Adrenal gland (tissue), 12 donors: ENCODE measurements around the gene ALOX5. TPM values are rescaled to one million over a fixed set of nuclear protein-coding genes. Genes with fewer than 3 reads are reported as not detected.

Source experiments
- DNase-seq, 7 donors: peaks; one replicate each; pipeline ENCODE4 v3.0.0-alpha.2; 2019 to 2020
- H3K27ac ChIP-seq, 5 donors: fragments of 200-600 bp; sonication (generic) in 4 of 5; 1 replicate in 3 of 5; 2 replicates in 2 of 5; pipeline versions ENCODE4 v1.5.1 to v1.8.0; 2016 to 2020; ENCODE audit warnings: mild to moderate bottlenecking in 1 of 5
- H3K27me3 ChIP-seq: fragments of 200-600 bp; 2 replicates; pipeline ENCODE4 v1.8.0; 2021
- H3K36me3 ChIP-seq, 2 donors: fragments of 200-600 bp; replicated peaks in 1 of 2; 1 replicate in 1 of 2; 2 replicates in 1 of 2; pipeline versions ENCODE4 v1.5.1 to v1.8.0; 2018 to 2022
- H3K4me1 ChIP-seq, 2 donors: fragments of 200-600 bp; replicated peaks in 1 of 2; 1 replicate in 1 of 2; 2 replicates in 1 of 2; pipeline versions ENCODE4 v1.5.1 to v1.8.0; 2018 to 2021
- H3K4me3 ChIP-seq, 4 donors: fragments of 200-600 bp; sonication (generic) in 3 of 4; one replicate each; pipeline ENCODE4 v1.5.1; 2016 to 2018
- H3K9me3 ChIP-seq, 3 donors: fragments of 200-600 bp; sonication (generic) in 1 of 3; replicated peaks in 1 of 3; 1 replicate in 2 of 3; 2 replicates in 1 of 3; pipeline versions ENCODE4 v1.5.1 to v1.8.0; 2016 to 2021
- POLR2A ChIP-seq, 2 donors: fragments of 450-650 bp; IDR thresholded peaks; one replicate each; pipeline ENCODE4 v1.6.1; 2017; ENCODE audit warnings: antibody characterized with exemption in 2 of 2, mild to moderate bottlenecking in 2 of 2, moderate library complexity in 1 of 2
- WGBS, 4 donors: extraction: QIAGEN DNeasy Blood & Tissue Kit in 2 of 4; methylation state at CpG; one replicate each; pipeline versions ENCODE4 v1.1.5 to v1.1.7; 2013 to 2017; 5-methylcytosine and 5-hydroxymethylcytosine counted together
- intact Hi-C, 2 donors: fragments of 100-400 bp; cut with DNase I; formaldehyde crosslinking; loops; one replicate each; pipeline versions ENCODE4 v1.14.1 to v1.15.0; 2022 to 2023
- polyA plus RNA-seq, 3 donors: library from polyadenylated mRNA; stranded (reverse); fragments of 200-250 nt in 2 of 3; fragments of 350-450 nt in 1 of 3; fragmentation: Illumina TruSeq in 1 of 3; extraction: RNeasy Lipid Tissue Mini Kit (QIAGEN cat#74804) in 1 of 3; gene quantifications; one replicate each; pipeline ENCODE4 v1.2.3, GENCODE V29; 2013 to 2014
- total RNA-seq, 9 donors: library from RNA; depleted of rRNA in 4 of 9; stranded (reverse); fragments of >200 nt in 4 of 9; fragments of 120-200 nt in 1 of 9; fragmentation: NEBNext Ultra II Directional in 1 of 9; extraction: Animal tissue kit (Norgen Biotek cat#: 25700) in 1 of 9; gene quantifications; one replicate each; pipeline versions ENCODE4 v1.1.0 to v1.2.4, GENCODE V29; 2013 to 2023
- TF ChIP-seq, protein P1 (sequence below), 6 experiments: fragments of 450-650 bp in 4 of 6; fragments of 200-600 bp in 2 of 6; sonication (generic) in 1 of 6; IDR thresholded peaks; 1 replicate in 5 of 6; 2 replicates in 1 of 6; pipeline versions ENCODE4 v1.5.1 to v1.8.0; 2016 to 2021; ENCODE audit warnings: antibody characterized with exemption in 6 of 6, mild to moderate bottlenecking in 2 of 6, moderate library complexity in 1 of 6
- donor health status: healthy with polysubstance abuse.
- donor health status: Bipolar disorder and iron deficiency.
- donor health status: DM: yes; HTN: yes; CAD: no.
- donor health status: DM: no; HTN: no; CAD: no.
- donor health status: DM: no; HTN: no; CAD: no.
- donor health status: DM: yes; HTN: yes; CAD: no.

ALOX5 gene
- total and polyA plus RNA-seq, 12 donors = 1.00 to 60.0 (median 17.7) TPM

DNA sequence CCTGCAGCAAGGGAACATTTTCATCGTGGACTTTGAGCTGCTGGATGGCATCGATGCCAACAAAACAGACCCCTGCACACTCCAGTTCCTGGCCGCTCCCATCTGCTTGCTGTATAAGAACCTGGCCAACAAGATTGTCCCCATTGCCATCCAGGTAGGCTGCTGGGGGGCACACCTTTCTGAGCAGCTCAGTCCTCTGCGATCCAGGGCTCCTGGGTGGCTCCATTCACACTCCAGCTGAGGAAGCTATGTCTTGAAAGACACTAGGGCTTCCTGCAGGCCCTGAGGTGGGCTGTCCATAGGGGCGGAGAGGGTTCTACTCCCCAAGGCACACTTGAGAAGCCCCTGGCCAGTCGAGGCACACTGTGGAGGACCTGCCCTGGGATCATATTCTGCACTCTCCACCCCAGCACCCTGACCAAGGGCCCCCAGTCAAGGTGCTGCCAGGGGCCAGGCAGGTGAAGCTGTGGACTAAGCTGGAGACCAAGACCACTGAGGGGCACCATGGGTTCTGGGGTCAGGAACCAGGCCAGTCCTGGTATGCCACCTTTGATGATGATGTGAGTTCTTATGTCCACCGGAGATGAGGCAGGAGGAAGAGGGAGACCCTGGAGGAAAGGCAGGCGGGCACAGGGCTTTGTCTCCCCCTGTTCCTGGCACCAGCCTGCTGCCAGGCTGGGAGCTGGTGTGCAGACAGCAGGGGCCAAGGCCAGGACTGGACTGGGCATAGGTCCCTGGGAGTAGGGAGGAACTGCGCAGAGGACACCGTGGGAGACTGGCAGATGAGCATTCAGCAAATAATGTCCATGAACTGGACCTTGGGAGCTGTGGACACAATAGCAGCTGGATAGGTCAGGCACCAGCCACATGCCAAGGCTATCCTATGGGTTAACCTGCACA, 54.8 kb downstream of the ALOX5 start:
- TF ChIP-seq, protein P1, sequence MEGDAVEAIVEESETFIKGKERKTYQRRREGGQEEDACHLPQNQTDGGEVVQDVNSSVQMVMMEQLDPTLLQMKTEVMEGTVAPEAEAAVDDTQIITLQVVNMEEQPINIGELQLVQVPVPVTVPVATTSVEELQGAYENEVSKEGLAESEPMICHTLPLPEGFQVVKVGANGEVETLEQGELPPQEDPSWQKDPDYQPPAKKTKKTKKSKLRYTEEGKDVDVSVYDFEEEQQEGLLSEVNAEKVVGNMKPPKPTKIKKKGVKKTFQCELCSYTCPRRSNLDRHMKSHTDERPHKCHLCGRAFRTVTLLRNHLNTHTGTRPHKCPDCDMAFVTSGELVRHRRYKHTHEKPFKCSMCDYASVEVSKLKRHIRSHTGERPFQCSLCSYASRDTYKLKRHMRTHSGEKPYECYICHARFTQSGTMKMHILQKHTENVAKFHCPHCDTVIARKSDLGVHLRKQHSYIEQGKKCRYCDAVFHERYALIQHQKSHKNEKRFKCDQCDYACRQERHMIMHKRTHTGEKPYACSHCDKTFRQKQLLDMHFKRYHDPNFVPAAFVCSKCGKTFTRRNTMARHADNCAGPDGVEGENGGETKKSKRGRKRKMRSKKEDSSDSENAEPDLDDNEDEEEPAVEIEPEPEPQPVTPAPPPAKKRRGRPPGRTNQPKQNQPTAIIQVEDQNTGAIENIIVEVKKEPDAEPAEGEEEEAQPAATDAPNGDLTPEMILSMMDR (IDR thresholded peaks at IDR 0.05) = no peak
- no peak for TF ChIP-seq POLR2A (IDR thresholded peaks at IDR 0.05)
- no peak for DNase-seq
- no peaks in the 10 kb centered on the region for H3K36me3 ChIP-seq
- no peaks in the 10 kb centered on the region for H3K4me1 ChIP-seq
- 72 to 83% (median 82%) methylated on average over 8 to 10 of the region's 10 CpGs for WGBS, 4 donors
- H3K9me3 ChIP-seq = no peaks in the 10 kb centered on the region
- H3K27ac ChIP-seq = no peak overlapping the region
- intact Hi-C loops = no loop called here
- peaks cover 17% of the 10 kb centered on the region for H3K27me3 ChIP-seq
- H3K4me3 ChIP-seq = no peak overlapping the region

DNA sequence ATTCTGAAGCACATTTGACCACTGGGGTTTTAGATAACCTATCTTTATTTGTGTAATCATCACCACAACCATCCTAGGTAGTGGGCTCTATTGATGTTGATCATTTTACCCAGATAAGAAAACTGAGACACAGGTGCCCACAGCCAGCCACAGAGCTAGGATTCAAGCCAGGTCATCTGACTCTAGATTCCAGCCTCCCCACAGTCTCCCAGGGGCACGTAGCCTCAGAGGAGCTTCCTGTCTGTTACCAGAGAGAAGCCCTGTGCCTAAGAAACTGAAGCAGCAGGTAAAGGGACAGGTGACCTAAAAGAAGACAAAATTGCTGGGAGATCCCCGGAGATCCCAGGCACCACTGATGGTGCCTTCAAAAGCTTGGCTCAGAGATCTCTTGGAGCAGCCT, 55.8 kb downstream of the ALOX5 start:
- H3K27ac ChIP-seq = no peak overlapping the region
- intact Hi-C loops = no loop called here
- peaks cover 17% of the 10 kb centered on the region for H3K27me3 ChIP-seq
- no peaks in the 10 kb centered on the region for H3K9me3 ChIP-seq
- 80 to 100% (median 81%) methylated on average over 1 to 2 of the region's 2 CpGs for WGBS, 4 donors
- no peaks in the 10 kb centered on the region for H3K36me3 ChIP-seq
- TF ChIP-seq POLR2A (IDR thresholded peaks at IDR 0.05) = no peak
- TF ChIP-seq, protein P1 (IDR thresholded peaks at IDR 0.05) = no peak
- no peaks in the 10 kb centered on the region for H3K4me1 ChIP-seq
- no peak for DNase-seq
- no peak overlapping the region for H3K4me3 ChIP-seq

DNA sequence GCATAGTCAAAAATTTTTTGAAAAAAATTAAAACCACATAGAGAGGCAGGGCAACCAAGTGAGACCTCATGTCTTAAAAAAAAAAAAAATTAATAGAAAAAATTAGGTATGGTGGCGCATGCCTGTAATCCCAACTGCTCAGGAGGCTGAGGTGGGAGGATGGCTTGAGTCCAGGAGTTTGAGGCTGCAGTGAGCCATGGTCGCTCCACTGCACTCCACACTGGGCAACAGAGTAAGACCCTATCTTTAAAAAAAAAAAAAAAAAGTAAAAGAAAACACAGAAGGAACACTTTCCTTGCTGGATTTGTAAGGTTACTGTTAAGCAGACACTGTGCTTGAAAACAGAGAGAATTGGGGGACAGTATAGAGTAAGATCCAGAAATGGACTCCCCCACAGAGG, 58.1 kb downstream of the ALOX5 start:
- no peaks in the 10 kb centered on the region for H3K9me3 ChIP-seq
- DNase-seq = no peak
- TF ChIP-seq, protein P1 (IDR thresholded peaks at IDR 0.05) = no peak
- no peak for TF ChIP-seq POLR2A (IDR thresholded peaks at IDR 0.05)
- no peaks in the 10 kb centered on the region for H3K4me1 ChIP-seq
- peaks cover 17% of the 10 kb centered on the region for H3K27me3 ChIP-seq
- no peak overlapping the region for H3K27ac ChIP-seq
- no peaks in the 10 kb centered on the region for H3K36me3 ChIP-seq
- WGBS, 4 donors = 86 to 94% (median 93%) methylated on average over 2 of the region's 2 CpGs
- intact Hi-C loops = no loop called here
- H3K4me3 ChIP-seq = no peak overlapping the region

GRCh38 chr10:45432700-45433472, 58.9 kb downstream of the ALOX5 start:
- peaks cover 17% of the 10 kb centered on the region for H3K27me3 ChIP-seq
- TF ChIP-seq, protein P1 (IDR thresholded peaks at IDR 0.05) = no peak
- TF ChIP-seq POLR2A (IDR thresholded peaks at IDR 0.05) = no peak
- H3K9me3 ChIP-seq = no peaks in the 10 kb centered on the region
- H3K36me3 ChIP-seq = no peaks in the 10 kb centered on the region
- no peaks in the 10 kb centered on the region for H3K4me1 ChIP-seq
- DNase-seq = no peak
- 58 to 76% (median 62%) methylated on average over 14 to 15 of the region's 15 CpGs for WGBS, 4 donors
- intact Hi-C loops = no loop called here
- no peak overlapping the region for H3K4me3 ChIP-seq
- H3K27ac ChIP-seq = no peak overlapping the region
